Measurements from ENCODE around the gene RRAS.
"Not testable (repeated sequence)": the region's sequence is repeated elsewhere in the genome, so short reads cannot be mapped to it uniquely, and the experiment has no call there.

RRAS gene

GRCh38 chr19:49631014-49631588 lies 8.8 kb downstream of the RRAS start:
- no peak for DNase-seq (ENCODE audit: low read depth)

GRCh38 chr19:49629659-49630058 lies 10.3 kb downstream of the RRAS start:
- DNase-seq (ENCODE audit: low read depth) = no peak

GRCh38 chr19:49626226-49626625 lies 13.7 kb downstream of the RRAS start:
- no peak for DNase-seq (ENCODE audit: low read depth)

- DNase-seq (ENCODE audit: low read depth) = no peak
Observed at GRCh38 chr19:49624967-49625910, 14.7 kb downstream of the RRAS start.

- DNase-seq (ENCODE audit: low read depth) = not testable (repeated sequence)
Observed at GRCh38 chr19:49617860-49618259, 22.1 kb downstream of the RRAS start.

- DNase-seq (ENCODE audit: low read depth) = no peak
Observed at GRCh38 chr19:49616945-49617344, 23.0 kb downstream of the RRAS start.

- no peak for DNase-seq (ENCODE audit: low read depth)
Observed at GRCh38 chr19:49616532-49616931, 23.4 kb downstream of the RRAS start.

GRCh38 chr19:49615861-49616260 lies 24.1 kb downstream of the RRAS start:
- DNase-seq (ENCODE audit: low read depth) = no peak

- no peak for DNase-seq (ENCODE audit: low read depth)
Observed at GRCh38 chr19:49614096-49614833, 25.7 kb downstream of the RRAS start.

- no peak for DNase-seq (ENCODE audit: low read depth)
Observed at GRCh38 chr19:49613374-49613773, 26.6 kb downstream of the RRAS start.

GRCh38 chr19:49609499-49610092 lies 30.3 kb downstream of the RRAS start:
- DNase-seq (ENCODE audit: low read depth) = no peak

- no peak for DNase-seq (ENCODE audit: low read depth)
Observed at GRCh38 chr19:49605605-49606004, 34.3 kb downstream of the RRAS start.

- DNase-seq (ENCODE audit: low read depth) = no peak
Observed at GRCh38 chr19:49602806-49603205, 37.1 kb downstream of the RRAS start.

- no peak for DNase-seq (ENCODE audit: low read depth)
Observed at GRCh38 chr19:49601482-49602038, 38.4 kb downstream of the RRAS start.

- DNase-seq (ENCODE audit: low read depth) = no peak
Observed at GRCh38 chr19:49599378-49600295, 40.3 kb downstream of the RRAS start.

GRCh38 chr19:49597703-49597974 lies 42.3 kb downstream of the RRAS start:
- DNase-seq (ENCODE audit: low read depth) = no peak

- no peak for DNase-seq (ENCODE audit: low read depth)
Observed at GRCh38 chr19:49596954-49597702, 42.8 kb downstream of the RRAS start.

GRCh38 chr19:49596407-49596806 lies 43.5 kb downstream of the RRAS start:
- DNase-seq (ENCODE audit: low read depth) = no peak

- no peak for DNase-seq (ENCODE audit: low read depth)
Observed at GRCh38 chr19:49595819-49596404, 44.0 kb downstream of the RRAS start.
